K562 (cell line): ENCODE data around the gene SRRM4.

Source experiments
- ATF1 ChIP-seq, 2 experiments: fragments of 450-650 bp in 1 of 2; IDR thresholded peaks; 2 replicates each; pipeline ENCODE4 v1.6.1; 2016; ENCODE audit warnings: missing compliant biosample characterization in 1 of 2, missing genetic modification characterization in 1 of 2
- CBX5 ChIP-seq: IDR thresholded peaks from 2 replicates; pipeline ENCODE4 v1.6.1; 2014; ENCODE audit warnings: low read depth, borderline replicate concordance
- CTCF ChIP-seq, 3 experiments: IDR thresholded peaks in 2 of 3; conservative IDR thresholded peaks in 1 of 3; 2 replicates each; pipeline ENCODE4 v1.5.1; 2011 to 2012; ENCODE audit warnings: low read length in 3 of 3, mild to moderate bottlenecking in 3 of 3, control low read depth in 2 of 3, improper control_type of control experiment in 1 of 3, inconsistent platforms in 1 of 3, low read depth in 1 of 3, mixed read lengths in 1 of 3, moderate library complexity in 1 of 3; ENCODE audit not compliant: insufficient read depth in 2 of 3
- FOS ChIP-seq: IDR thresholded peaks from 3 replicates; pipeline ENCODE4 v1.6.1; 2011; ENCODE audit not compliant: insufficient read length; ENCODE audit errors: extremely low read depth
- RFX5 ChIP-seq: IDR thresholded peaks from 2 replicates; pipeline ENCODE4 v1.6.1; 2011; ENCODE audit warnings: low read depth, mild to moderate bottlenecking, improper control_type of control experiment, low read length
- YY1 ChIP-seq, 3 experiments: IDR thresholded peaks; 2 replicates each; pipeline ENCODE4 v1.6.1; 2011; ENCODE audit warnings: low read length in 2 of 3, mild to moderate bottlenecking in 2 of 3, moderate library complexity in 2 of 3, borderline replicate concordance in 1 of 3, control low read depth in 1 of 3, low read depth in 1 of 3; ENCODE audit not compliant: insufficient read depth in 3 of 3, insufficient replicate concordance in 2 of 3, control insufficient read depth in 1 of 3, insufficient read length in 1 of 3; ENCODE audit errors: extremely low read depth in 1 of 3

GRCh38 chr12:119069147-119069642 is 87.9 kb downstream of the SRRM4 start:
- TF ChIP-seq CBX5 = no peak
- no peak for TF ChIP-seq FOS
- no peak for TF ChIP-seq CTCF (IDR thresholded peaks at IDR 0.05 in 2 of 3, conservative IDR thresholded peaks at IDR 0.05 in 1 of 3; ENCODE audit: insufficient read depth in 2 of 3, low read depth in 1 of 3, low read length in 3 of 3)
- no peak for TF ChIP-seq YY1 (IDR thresholded peaks at IDR 0.05; ENCODE audit: borderline replicate concordance in 1 of 3, control insufficient read depth in 1 of 3, extremely low read depth in 1 of 3, insufficient read depth in 3 of 3, insufficient read length in 1 of 3, insufficient replicate concordance in 2 of 3, low read depth in 1 of 3, low read length in 2 of 3)
- no peak for TF ChIP-seq RFX5
- TF ChIP-seq ATF1 (CRISPR knock-in tag; IDR thresholded peaks at IDR 0.05) = no peak
- TF ChIP-seq ATF1 (tag; IDR thresholded peaks at IDR 0.05) = no peak
